ENCODE data around the gene CYP4V2.

The CYP4V2 gene

DNA sequence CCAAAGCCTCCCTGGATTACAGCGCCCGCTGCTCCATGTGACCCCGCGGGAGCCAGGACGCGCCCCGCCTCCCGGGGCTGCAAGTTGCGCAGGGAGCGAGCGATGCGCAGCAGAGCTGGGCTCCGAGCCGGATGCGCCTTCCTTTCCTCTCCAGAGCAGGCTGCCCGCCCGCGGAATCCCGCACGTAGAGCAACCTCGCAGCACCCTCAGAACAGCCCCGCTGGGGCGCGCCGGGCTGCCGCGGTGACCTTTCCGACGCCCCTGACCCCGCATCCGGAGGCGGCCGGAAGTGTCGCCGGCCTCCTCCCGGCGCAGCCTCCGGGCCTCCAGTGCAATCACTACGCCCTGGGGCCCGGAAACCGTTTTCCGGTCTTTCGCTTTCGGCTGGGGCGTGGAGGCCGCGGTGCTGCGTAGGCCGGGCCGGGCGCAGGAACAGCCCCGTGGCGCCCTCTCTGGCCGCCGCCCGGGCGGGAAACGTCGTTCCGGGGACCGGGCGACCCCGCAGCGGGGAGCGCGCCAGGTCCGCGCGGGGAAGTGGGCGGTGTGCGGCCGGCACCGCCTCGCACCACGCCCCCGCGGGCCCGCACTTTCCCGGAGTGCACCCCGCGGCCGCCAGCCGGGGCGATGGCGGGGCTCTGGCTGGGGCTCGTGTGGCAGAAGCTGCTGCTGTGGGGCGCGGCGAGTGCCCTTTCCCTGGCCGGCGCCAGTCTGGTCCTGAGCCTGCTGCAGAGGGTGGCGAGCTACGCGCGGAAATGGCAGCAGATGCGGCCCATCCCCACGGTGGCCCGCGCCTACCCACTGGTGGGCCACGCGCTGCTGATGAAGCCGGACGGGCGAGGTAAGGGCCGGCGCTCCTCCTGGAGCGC, at the start of gene CYP4V2:
Gene CYP4V2, plus strand, starts transcription at position 368 of the 866 bp plus-strand sequence. Its CDS starts 257 bp downstream, at position 625.
- DNase-seq (ENCODE audit: low read depth) = peak; percentile 79

DNA sequence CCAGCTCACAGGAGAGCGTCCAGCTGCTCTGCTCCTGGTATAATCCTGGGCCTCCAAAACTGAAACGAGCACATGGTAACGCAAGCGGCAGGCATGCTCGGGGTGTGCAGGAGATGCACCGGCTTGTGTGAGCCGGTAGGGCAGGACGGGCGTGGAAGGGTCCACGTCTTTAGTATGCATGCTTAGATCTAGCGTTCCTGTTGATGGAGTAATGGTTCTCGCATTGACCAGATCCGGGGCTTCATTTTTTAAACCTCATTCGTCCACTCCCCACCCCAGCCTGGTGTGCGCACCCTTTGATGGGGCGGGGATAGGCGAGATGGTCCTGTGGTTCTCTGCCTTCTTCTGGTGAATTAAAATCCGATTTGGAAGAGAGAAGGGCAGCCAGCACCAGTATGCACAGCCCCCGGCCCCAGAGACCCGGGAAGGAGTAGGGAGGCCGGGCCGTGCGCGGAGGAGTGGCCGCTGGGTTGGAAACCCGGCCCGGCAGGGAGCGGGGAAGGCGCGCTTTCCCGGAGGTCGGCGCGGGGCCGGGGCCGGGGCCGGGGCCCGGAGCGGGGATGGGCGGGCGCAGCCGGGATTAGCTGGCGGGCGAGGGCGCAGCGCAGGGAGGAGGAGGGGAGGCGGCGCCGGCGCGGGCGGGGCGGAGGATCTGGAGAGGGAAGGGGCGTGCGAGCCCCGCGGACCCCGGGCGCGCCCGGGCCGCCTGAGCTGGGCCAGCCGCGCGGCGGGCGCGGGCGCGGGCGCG, 47.0 kb upstream of the CYP4V2 start:
- peak; percentile 6 for DNase-seq (ENCODE audit: low read depth)

DNA sequence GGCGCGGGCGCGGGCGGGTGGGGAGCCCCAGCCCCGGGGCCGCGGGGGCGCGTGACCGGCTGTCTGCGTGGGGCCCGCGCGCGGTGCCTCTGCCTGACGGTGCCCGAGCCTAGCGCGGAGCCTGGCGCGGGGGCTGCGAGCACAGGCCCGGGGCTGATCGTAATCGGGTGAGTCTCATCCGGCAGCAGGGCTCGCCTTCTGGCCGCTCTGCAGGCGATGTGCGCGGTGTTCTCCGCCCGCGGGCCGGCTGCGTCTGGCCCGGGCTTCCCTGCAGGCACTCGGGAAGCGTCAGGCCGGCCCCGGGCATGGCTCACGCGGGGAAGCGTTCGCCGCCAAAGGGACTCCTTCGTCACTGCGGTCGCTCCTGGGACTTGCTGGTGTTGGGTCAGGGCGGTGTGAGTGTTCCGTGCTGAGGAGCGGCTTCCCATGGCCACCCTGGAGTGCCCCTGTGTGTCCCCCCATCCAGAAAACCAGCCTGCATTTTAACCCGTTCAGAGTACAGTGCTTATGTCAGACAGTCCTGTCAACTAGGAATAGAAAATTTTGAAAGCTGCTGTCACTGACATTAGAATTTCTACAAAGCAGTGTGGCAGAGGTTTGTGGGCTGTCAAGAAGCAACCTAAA, 46.3 kb upstream of the CYP4V2 start:
- DNase-seq (ENCODE audit: low read depth) = peak; percentile 41

DNA sequence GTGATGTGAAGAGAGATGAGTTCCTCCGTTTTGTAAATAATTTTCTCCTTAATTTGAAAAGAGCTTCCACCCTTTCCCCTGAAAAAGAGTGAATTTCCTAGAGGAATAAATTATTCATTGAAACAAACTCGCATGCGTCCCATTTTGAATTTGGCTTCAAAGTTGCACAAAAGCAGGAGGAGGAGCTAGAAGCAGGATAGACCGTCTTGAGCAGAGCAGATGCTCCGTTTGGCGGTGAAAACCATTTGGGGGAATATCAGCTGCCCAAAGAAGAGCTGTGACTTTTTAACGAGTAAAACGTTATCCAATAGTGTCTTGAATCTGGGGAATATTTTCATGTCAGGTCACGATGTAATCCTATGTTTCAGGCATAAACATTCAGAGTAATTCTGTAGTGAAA, 44.9 kb upstream of the CYP4V2 start:
- DNase-seq (ENCODE audit: low read depth) = no peak

DNA sequence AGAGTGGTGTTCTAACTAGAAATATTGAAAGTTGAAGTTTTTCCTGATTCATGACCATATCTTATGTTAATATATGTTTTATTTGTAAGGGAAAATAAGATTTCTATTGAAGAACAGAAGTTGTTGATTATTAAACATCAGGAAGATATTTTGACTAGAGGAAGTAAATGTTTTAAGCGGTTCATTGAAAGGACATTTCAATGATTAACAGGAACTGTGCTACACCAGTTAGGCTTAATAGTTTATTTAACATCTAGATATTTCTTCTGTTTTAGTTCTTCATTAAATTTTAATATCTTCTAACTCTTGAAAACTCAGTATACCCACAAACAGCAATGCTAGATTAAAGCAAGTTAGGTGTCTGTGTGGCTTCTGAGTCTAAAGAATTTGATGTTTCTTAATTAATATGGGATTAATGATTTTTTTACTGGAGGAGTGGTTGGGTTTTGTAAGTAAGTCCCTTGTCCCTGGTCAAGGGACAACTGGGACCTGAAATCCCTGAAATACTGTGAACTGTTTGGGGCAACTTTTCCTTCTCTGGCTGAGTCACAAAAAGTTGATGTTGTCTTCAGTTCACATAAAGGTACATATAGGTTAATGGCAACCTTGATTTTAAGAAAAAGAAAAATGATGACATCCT, 42.9 kb upstream of the CYP4V2 start:
- no peak for DNase-seq (ENCODE audit: low read depth)

DNA sequence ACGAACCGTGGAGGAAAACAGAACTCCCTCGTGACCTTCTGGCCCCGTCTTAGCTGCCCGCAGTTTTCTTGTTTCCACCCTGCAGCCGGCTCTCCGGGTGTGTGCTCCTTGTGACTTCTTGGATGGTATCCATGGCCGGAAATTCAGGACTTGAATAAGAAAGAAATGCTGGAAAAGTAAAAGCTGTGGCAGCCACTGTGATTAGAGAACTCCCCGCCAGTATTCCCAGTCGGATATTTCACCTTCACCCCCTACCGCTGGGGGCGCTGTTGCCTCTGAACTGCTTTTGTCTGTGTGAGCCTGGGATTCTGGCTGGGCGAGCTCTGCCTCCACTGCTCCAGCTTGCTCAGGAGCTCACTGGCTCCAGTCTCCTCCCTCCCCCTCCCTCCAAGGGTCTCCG, 41.5 kb upstream of the CYP4V2 start:
- no peak for DNase-seq (ENCODE audit: low read depth)

DNA sequence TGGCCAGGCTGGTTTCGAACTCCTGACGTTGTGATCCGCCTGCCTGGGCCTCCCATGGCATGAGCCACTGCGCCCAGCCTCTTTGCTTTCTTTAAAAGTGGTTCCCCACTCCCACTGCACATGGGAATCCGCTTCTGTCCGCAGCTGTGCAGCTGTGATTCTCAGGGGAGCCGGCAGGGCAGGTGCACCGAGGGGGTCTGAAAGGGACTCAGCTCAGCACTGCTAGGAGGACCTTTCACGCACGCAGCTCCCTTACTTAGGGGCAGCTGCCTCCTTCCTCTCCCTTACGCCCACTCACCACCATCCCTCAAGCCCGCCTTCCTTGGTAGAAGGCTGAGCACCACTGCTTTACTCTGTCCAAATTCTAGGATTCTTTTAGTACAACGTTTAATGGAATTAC, 40.4 kb upstream of the CYP4V2 start:
- DNase-seq (ENCODE audit: low read depth) = no peak

DNA sequence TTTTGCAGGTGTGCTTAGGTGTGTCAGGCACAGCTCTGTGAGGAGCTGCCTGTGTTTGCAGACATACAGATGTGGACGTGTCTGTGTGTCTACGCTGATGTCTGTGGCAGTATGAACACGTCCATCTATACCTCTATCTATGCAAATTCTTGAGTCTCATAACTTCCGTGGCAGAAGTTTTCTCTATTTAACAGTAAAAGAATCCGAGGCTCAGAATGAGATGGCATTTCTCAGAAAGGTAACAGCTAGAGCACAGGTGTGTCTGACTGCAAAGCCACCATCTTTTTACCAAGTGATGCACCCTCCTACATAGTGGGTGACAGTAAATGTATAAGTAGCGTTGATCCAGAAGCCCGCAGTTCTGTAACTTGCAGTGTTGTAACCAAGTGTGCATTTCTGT, 39.9 kb upstream of the CYP4V2 start:
- DNase-seq (ENCODE audit: low read depth) = no peak

DNA sequence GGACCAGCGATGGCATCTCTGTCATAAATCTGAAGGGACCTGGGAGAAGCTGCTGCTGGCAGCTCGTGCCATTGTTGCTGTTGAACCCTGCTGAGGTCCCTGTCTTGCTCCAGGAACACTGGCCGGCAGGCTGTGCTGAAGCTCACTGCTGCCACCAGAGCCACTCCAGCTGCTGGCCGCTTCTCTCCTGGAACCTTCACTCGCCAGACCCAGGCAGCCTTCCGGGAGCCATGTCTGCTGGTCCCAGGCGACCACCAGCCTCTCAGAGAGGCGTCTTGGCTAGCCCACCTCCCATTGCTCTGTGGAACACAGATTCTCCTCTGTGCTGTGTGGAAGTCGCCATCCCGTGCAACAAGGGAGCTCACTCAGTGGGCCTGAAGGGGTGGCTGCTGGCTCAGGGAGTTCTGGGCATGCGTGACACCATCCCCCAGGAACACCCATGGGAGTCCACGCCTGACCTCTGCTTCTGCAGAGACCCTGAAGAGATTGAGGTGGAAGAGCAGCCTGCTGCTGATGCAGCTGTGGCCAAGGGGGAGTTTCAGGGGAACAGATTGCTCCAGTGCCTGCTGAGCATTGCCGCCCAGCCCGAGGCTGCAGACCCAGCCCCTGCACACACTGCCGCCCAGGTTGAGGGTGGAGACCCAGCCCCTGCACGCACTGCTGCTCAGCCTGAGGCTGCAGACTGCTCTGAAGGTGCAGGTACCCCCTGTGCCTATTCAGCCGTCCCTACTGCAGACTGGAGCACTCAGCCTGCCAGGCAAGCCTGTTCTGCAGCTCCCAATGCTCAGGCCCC, 33.1 kb upstream of the CYP4V2 start:
- no peak for DNase-seq (ENCODE audit: low read depth)

DNA sequence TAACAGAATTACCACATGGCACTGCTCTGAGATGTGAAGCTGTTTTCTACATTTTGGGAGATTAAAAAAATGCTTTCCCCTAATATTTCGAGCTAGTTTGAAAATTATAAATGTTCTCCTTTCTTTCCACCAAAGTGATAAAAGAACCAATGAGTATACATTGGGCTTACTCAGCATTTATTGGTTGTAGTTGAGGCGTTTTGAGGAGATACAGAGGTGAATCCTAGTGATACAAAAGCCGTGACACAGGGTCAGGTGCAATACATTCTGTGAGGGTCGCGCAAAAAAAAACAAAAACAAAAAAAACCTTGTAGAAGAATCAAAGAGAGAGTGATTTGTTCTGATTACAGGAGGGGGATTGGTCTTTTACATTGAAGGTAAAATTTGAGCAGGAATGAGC, 32.4 kb upstream of the CYP4V2 start:
- no peak for DNase-seq (ENCODE audit: low read depth)

DNA sequence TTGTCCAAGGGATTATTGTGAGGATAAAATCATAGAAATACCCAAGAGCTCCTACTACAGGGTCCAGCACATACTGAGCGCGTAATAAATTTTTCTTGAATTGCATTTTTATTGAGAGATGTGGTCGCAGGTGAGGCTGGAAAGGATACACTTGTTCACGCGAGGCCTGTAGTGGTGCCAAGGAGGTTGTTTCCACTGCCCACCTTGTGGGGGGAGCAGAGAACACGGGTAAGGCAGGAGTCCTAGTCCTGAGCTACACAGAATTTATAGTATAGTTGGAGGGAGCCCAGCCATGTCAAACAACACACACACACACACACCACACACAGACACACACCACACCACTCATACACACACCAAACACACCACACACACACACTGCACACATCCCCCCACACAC, 31.8 kb upstream of the CYP4V2 start:
- no peak for DNase-seq (ENCODE audit: low read depth)

DNA sequence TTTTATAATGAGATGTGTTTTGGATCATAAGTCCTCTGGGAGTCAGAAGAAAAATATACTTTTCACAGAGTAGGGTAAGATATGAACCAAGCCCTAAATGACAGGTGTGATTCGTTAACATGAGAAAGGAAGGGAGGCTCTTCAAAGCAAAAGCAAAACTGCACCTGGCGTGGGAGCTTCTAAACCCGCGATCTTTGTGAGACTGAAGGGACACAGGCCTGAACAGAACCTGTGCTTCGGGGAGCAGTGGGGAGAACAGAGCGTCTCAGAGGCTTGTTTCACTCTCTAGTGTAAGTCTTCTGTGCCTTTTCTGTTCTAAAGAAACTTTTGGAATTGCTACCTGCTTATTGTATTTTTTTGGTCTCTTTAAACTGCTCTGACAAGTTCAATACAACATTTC, 30.2 kb upstream of the CYP4V2 start:
- no peak for DNase-seq (ENCODE audit: low read depth)

DNA sequence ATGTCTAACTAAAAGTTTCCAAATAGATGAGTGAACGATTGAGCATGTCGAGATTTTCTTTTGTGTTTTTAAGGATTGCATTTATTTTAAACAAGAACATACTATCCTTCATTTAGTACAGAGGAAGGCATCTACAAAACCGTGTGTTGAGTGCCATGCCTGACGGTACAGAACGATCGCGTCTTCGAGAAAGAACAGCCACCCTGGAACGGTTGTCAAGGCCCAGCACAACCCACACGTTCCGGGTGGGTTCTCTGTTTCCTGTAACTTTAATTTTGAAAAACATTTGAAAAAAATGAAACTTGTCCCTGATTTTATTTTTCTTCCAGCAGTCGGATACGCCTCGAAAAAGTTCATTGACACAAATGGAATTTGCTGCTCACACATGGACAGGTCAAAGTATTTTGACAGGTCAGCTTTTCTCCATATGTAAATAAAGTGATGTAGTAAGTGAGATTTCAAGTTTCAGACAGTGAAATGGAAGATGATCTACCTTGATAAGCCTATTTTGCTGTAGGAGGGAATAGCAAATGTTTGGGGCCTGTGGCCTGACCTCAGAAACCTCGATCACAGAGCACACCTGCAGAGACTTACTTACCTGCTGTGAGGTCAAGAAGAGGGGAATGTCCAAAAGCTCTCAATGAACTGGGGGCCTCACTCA, 24.4 kb upstream of the CYP4V2 start:
- DNase-seq (ENCODE audit: low read depth) = no peak

DNA sequence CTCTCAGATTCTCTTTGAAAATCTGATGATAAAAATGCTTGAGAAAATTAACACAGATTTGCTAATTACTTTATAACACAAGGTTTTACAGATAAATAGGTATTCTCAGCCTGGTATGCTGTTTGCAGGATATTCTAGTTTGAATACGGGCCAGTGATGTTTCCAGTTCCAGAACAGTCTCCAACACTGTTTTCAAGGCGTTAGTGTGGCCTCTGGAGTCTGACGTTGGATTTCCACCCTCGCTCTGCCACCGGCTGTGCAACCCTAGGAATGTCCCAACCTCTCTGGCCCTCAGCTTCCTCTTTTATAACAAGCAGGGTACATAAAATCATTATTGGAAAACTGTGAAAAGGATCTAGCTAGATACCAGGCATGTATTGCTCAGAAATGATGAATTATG, 23.8 kb upstream of the CYP4V2 start:
- no peak for DNase-seq (ENCODE audit: low read depth)

DNA sequence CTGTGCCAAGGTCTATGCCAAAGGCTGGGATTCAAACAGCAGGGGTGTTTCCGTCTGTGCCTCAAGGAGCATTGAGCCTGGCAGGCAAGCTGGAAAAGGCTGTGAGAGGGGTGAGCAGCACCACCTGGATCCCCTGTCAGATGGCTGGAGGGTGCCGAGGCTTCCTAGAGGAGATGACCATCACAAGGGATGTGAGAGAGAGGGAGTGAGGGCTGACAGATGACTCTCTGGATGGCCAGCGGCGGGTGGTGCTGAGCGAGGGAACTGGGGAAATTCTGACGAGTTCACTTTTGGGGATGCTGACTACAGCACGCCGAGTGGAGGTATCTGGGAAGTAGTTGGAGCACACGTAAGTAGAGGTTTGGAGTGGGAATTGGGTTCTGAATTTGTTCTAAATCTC, 22.6 kb upstream of the CYP4V2 start:
- no peak for DNase-seq (ENCODE audit: low read depth)

DNA sequence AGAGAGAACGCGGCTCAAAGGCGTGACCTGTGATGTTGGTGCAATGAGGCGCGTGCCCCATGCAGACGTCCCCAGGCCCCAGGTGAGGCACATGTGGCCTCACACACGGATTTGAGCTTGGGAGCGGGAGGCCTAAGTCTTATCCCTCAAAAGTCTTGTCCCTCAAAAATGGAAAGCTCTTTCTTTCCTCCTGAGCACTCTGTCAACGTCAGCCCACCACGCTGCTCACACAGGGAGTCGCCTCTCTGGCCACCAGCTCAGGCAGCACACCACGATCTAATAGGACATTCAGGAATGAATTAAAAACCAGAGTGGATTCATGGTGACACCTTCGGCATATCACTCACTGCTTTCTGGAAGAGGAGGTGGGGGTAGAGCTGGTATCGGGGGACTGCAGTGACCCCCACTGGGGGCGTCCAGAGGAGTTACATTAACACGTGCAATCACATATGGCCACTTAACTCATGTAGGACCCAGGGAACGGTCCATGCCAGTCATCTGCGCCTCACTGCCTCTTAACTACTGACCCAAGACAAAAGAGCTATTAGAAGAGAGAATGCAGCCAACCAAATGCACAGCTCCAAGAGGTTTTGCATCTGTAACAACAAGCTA, 21.9 kb upstream of the CYP4V2 start:
- DNase-seq (ENCODE audit: low read depth) = no peak

DNA sequence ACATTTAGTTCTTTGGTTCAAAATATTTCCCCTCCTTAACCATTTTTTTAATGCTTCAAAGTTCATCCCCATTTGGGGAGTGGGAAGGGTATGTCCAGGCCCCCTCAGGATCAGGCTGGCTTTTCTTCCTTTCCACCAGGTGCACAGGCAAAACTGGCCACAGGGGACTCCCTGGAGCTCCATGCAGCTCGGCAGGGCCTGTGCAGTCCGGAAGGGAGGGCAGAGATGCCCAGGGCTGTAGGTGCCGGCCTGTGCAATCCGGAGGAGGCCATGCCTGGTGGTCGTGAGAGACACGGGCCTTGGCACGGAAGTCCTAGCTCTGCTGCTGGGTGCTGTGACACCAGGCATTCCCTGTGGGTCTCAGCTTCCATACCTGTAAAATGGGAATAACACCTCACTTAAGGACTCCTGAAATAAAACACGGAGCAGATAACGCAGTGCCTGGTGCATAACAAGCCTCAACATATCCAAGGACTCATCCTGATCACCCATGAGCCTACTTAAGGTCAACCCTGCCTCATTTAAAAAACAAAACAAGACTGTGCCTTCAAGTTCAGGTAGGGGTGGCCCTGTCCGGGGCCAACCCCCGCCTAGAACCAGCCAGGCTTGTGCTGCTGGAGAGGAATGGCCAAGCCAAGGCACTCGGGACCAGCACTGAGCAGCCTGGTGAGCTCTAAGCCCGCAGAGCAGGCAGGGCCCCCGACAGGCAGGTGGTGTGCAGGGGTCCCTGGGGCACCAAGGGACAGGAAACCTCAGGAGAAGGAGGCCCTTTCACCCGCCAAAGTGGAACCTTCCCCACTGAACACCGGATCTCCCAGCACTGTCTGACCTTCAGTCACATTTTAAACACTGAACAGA, 21.2 kb upstream of the CYP4V2 start:
- DNase-seq (ENCODE audit: low read depth) = no peak

DNA sequence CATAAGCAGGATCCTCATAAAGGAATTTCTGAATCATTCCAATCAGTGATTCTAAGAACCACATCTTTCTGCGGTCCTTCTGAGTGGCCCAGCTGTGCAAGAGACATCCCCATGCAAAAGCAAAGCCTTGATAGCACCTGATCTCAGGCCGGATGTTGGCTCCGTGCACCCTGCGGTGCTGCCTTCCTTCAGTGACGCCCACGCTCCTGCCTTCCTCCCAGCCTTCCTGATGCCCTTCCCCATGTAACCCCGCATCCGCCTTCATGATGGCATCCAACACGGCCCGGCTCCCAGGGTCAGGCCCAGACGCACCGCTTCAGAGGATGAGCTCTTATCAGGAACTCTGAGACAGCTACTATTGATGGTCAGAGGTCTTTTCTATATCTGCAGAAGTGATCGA, 20.4 kb upstream of the CYP4V2 start:
- DNase-seq (ENCODE audit: low read depth) = no peak

DNA sequence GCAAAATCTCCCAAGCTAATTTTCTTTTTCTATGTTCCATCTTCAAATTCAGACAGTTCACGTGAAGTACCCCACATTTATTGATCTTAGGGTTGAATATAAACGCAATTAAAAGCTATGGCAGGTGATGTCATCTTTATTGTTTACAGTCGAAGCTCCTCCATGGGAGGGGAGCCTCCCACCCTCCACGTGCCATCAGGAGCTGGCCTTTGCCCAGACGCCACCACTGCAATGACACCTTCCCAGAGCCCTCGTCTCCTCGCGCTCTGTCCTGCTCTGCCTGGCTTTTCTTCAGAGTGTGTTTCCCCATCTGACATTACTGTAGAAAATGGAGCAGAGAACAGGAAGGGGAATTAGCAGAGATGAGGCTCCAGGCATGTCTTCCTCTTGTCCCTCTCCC, 18.8 kb upstream of the CYP4V2 start:
- no peak for DNase-seq (ENCODE audit: low read depth)

DNA sequence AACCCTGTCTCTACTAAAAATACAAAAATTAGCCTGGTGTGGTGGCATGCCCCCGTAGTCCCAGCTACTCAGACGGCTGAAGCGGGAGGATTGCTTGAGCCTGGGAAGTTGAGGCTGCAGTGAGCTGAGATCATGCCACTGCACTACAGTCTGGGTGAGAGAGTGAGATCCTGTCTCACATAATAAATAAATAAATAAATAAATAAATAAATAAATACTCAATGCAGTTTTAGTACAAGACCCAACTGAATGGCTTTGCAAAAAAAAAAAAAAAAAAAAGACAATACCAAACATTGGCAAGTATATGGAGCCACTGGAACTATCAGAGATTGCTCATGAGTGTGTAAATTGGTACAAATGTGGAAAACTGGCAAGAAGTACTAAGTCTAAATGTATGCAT, 3.3 kb upstream of the CYP4V2 start:
- no peak for DNase-seq (ENCODE audit: low read depth)

Measured in EH (cell line).